GM12891 (cell line): ENCODE measurements around the gene IFI35.
"Not testable (repeated sequence)": the region's sequence is repeated elsewhere in the genome, so short reads cannot be mapped to it uniquely, and the experiment has no call there.

Experiments used
- DNase-seq: peaks from one replicate; pipeline ENCODE4 v3.0.0; 2011; ENCODE audit warnings: low spot score; ENCODE audit not compliant: insufficient read length
- FAIRE-seq: peaks from 2 replicates; lab custom pipeline; 2011; peaks lifted over from hg19 to GRCh38; lab: Jason Lieb, UNC
- PAX5 ChIP-seq: IDR thresholded peaks from 2 replicates; pipeline ENCODE4 v1.6.1; 2011; ENCODE audit warnings: low read length, moderate library complexity, mild to moderate bottlenecking; ENCODE audit not compliant: insufficient read depth, severe bottlenecking
- POLR2A ChIP-seq: IDR thresholded peaks from 2 replicates; pipeline ENCODE4 v1.6.1; 2011; ENCODE audit warnings: low read depth, low read length, control low read depth
- POLR2AphosphoS5 ChIP-seq: IDR thresholded peaks from 2 replicates; pipeline ENCODE4 v1.6.1; 2011; ENCODE audit warnings: low read depth, low read length, control low read depth
- POU2F2 ChIP-seq: IDR thresholded peaks from 2 replicates; pipeline ENCODE4 v1.6.1; 2011; ENCODE audit warnings: low read depth, mild to moderate bottlenecking, control low read depth, low read length, moderate library complexity
- SPI1 ChIP-seq: IDR thresholded peaks from 2 replicates; pipeline ENCODE4 v1.6.1; 2011; ENCODE audit warnings: low read depth, low read length, control low read depth
- TAF1 ChIP-seq: IDR thresholded peaks from 2 replicates; pipeline ENCODE4 v1.6.1; 2011; ENCODE audit warnings: low read depth, low read length, control low read depth

Gene IFI35

GRCh38 chr17:43031666-43032065 lies 25.1 kb downstream of the IFI35 start:
- FAIRE-seq: no peak
- TF ChIP-seq POLR2AphosphoS5 (no peak), POLR2A (no peak), POU2F2 (no peak), SPI1 (no peak), TAF1 (no peak), PAX5 (no peak)
- no peak for DNase-seq

GRCh38 chr17:43033948-43034881 lies 27.6 kb downstream of the IFI35 start:
- DNase-seq: no peak
- FAIRE-seq: no peak
- TF ChIP-seq POU2F2 (no peak), POLR2AphosphoS5 (no peak), TAF1 (no peak), PAX5 (no peak), SPI1 (no peak), POLR2A (no peak)

- TF ChIP-seq POLR2AphosphoS5 (no peak), SPI1 (no peak), POLR2A (no peak), POU2F2 (no peak), TAF1 (no peak), PAX5 (no peak)
- DNase-seq (no peak), FAIRE-seq (no peak)
Measured at GRCh38 chr17:43034894-43035293, 28.3 kb downstream of the IFI35 start.

GRCh38 chr17:43039646-43040045 lies 33.1 kb downstream of the IFI35 start:
- DNase-seq (no peak), FAIRE-seq (no peak)
- no peak for TF ChIP-seq SPI1
- no peak for TF ChIP-seq TAF1
- no peak for TF ChIP-seq POU2F2
- no peak for TF ChIP-seq POLR2AphosphoS5
- no peak for TF ChIP-seq POLR2A
- TF ChIP-seq PAX5: no peak

- FAIRE-seq: no peak
- TF ChIP-seq SPI1: no peak
- TF ChIP-seq PAX5: no peak
- TF ChIP-seq POLR2A: no peak
- TF ChIP-seq POLR2AphosphoS5: no peak
- TF ChIP-seq TAF1: no peak
- no peak for TF ChIP-seq POU2F2
- no peak for DNase-seq
Measured at GRCh38 chr17:43040655-43041054, 34.1 kb downstream of the IFI35 start.

GRCh38 chr17:43042025-43042628 lies 35.5 kb downstream of the IFI35 start:
- DNase-seq: no peak
- no peak for FAIRE-seq
- TF ChIP-seq SPI1: no peak
- TF ChIP-seq TAF1: no peak
- no peak for TF ChIP-seq POLR2A
- TF ChIP-seq PAX5: no peak
- TF ChIP-seq POU2F2: no peak
- TF ChIP-seq POLR2AphosphoS5: no peak

- DNase-seq: no peak
- no peak for FAIRE-seq
- TF ChIP-seq TAF1: no peak
- TF ChIP-seq POU2F2: no peak
- TF ChIP-seq POLR2AphosphoS5: no peak
- no peak for TF ChIP-seq PAX5
- no peak for TF ChIP-seq SPI1
- TF ChIP-seq POLR2A: no peak
Measured at GRCh38 chr17:43043307-43043706, 36.7 kb downstream of the IFI35 start.

GRCh38 chr17:43044024-43044423 lies 37.4 kb downstream of the IFI35 start:
- TF ChIP-seq POU2F2 (no peak), POLR2AphosphoS5 (no peak), PAX5 (no peak), TAF1 (no peak), SPI1 (no peak), POLR2A (no peak)
- FAIRE-seq (no peak), DNase-seq (no peak)

- no peak for TF ChIP-seq TAF1
- TF ChIP-seq PAX5: no peak
- no peak for TF ChIP-seq POU2F2
- no peak for TF ChIP-seq SPI1
- no peak for TF ChIP-seq POLR2AphosphoS5
- no peak for TF ChIP-seq POLR2A
- no peak for DNase-seq
- FAIRE-seq: no peak
Measured at GRCh38 chr17:43051969-43052368, 45.4 kb downstream of the IFI35 start.

- not testable (repeated sequence) for FAIRE-seq, DNase-seq
Measured at GRCh38 chr17:43053008-43053407, 46.4 kb downstream of the IFI35 start.
